Caco-2 (cell line): ENCODE measurements around the gene PPP1R12C. TPM values are rescaled to one million over a fixed set of nuclear protein-coding genes. Genes with fewer than 3 reads are reported as not detected.

Experiments used
- BruUV-seq: library from RNA; stranded (reverse); fragments of 400-500 nt; replicated peaks from 2 replicates; lab custom pipeline; 2021; lab: Mats Ljungman, UMichigan
- CTCF ChIA-PET: fragments of 300-600 bp; sonication (Branson Sonifier 250); formaldehyde crosslinking; loops from one replicate; lab custom pipeline; 2022; ENCODE audit warnings: antibody characterized with exemption; lab: Charles Lee
- POLR2A ChIA-PET: fragments of 300-600 bp; sonication (Branson Sonifier 250); formaldehyde crosslinking; loops from one replicate; lab custom pipeline; 2022; ENCODE audit warnings: antibody characterized with exemption; lab: Charles Lee
- DNase-seq, 2 experiments: peaks; one replicate each; pipeline versions ENCODE4 v3.0.0 to v3.0.0-alpha.2; 2020 to 2022
- H3K27me3 ChIP-seq: replicated peaks from 2 replicates; pipeline ENCODE4 v1.6.0; 2011; ENCODE audit warnings: low read length; ENCODE audit not compliant: control insufficient read depth, insufficient read depth
- H3K36me3 ChIP-seq: 2 replicates; pipeline ENCODE4 v1.5.1; 2011; ENCODE audit warnings: low read length; ENCODE audit not compliant: control insufficient read depth, insufficient read depth
- H3K4me1 ChIP-seq: fragments of 250-450 bp; sonication (Bioruptor Pico); 2 replicates; pipeline ENCODE4 v1.5.1; 2020; ENCODE audit warnings: mild to moderate bottlenecking
- H3K4me3 ChIP-seq: 2 replicates; pipeline ENCODE4 v1.5.1; 2011; ENCODE audit warnings: low read depth, mild to moderate bottlenecking, control low read depth, low read length
- H3K9me3 ChIP-seq: fragments of 250-450 bp; sonication (Bioruptor Pico); 2 replicates; pipeline ENCODE4 v1.5.1; 2020; ENCODE audit warnings: mild to moderate bottlenecking, moderate library complexity
- H3K27ac Mint-ChIP-seq: one replicate; pipeline ENCODE4 v1.8.0; 2022; ENCODE audit warnings: mixed read lengths; ENCODE audit not compliant: unreplicated experiment
- H3K27me3 Mint-ChIP-seq: one replicate; pipeline ENCODE4 v1.8.0; 2022; ENCODE audit warnings: mixed read lengths; ENCODE audit not compliant: insufficient read depth, unreplicated experiment
- H3K36me3 Mint-ChIP-seq: one replicate; pipeline ENCODE4 v1.8.0; 2022; ENCODE audit warnings: mild to moderate bottlenecking, mixed read lengths; ENCODE audit not compliant: insufficient read depth, unreplicated experiment
- H3K4me1 Mint-ChIP-seq: one replicate; pipeline ENCODE4 v1.8.0; 2022; ENCODE audit warnings: low read depth, mixed read lengths; ENCODE audit not compliant: unreplicated experiment
- H3K4me3 Mint-ChIP-seq: one replicate; pipeline ENCODE4 v1.8.0; 2022; ENCODE audit warnings: mild to moderate bottlenecking, moderate library complexity, mixed read lengths; ENCODE audit not compliant: unreplicated experiment
- H3K9me3 Mint-ChIP-seq: one replicate; pipeline ENCODE4 v1.8.0; 2022; ENCODE audit warnings: mixed read lengths; ENCODE audit not compliant: unreplicated experiment
- CTCF ChIP-seq, 2 experiments: fragments of 200-600 bp in 1 of 2; IDR thresholded peaks; 1 replicate in 1 of 2; 2 replicates in 1 of 2; pipeline versions ENCODE4 v1.5.1 to v1.8.0; 2011 to 2022; ENCODE audit warnings: antibody characterized with exemption in 1 of 2, control low read depth in 1 of 2, inconsistent platforms in 1 of 2, low read depth in 1 of 2, low read length in 1 of 2, mild to moderate bottlenecking in 1 of 2, moderate library complexity in 1 of 2; ENCODE audit not compliant: insufficient read depth in 1 of 2, severe bottlenecking in 1 of 2, unreplicated experiment in 1 of 2
- intact Hi-C: fragments of 100-400 bp; cut with micrococcal nuclease; formaldehyde crosslinking; loops from one replicate; pipeline ENCODE4 v1.10.0; 2022; ENCODE audit not compliant: unreplicated experiment
- total RNA-seq: library from RNA; stranded (reverse); gene quantifications from 2 replicates; pipeline ENCODE4 v1.2.3, GENCODE V29; 2022

PPP1R12C gene
- total RNA-seq, 1 experiment from 2014 or later, result 104 TPM

GRCh38 chr19:55079400-55080038 is 37.9 kb downstream of the PPP1R12C start:
- CTCF ChIA-PET, result interaction anchor here (0.6 to 0.9 kb wide), 2 partner anchors 424 to 609 kb away, joined by 4 to 7 read pairs; no protein-coding TSS in a partner anchor
- Mint-ChIP-seq H3K27ac (peak overlapping the region; percentile 94), H3K27me3 (no peaks in the 10 kb centered on the region), H3K4me3 (peak overlapping the region; percentile 93), H3K4me1 (peaks cover 30% of the 10 kb centered on the region), H3K36me3 (peaks cover 62% of the 10 kb centered on the region), H3K9me3 (no peaks in the 10 kb centered on the region)
- H3K36me3 ChIP-seq, result peaks cover 5% of the 10 kb centered on the region; the same call in 1 of the 2 replicates
- intact Hi-C loops, result loop anchor here (2.0 kb wide), 1 partner anchor 17 kb away; the partner anchor contains the start of gene RDH13
- H3K27me3 ChIP-seq, result no peaks in the 10 kb centered on the region
- POLR2A ChIA-PET, result interaction anchor here (1.5 kb wide), 2 partner anchors 17 to 520 kb away, joined by 4 to 12 read pairs; partner anchors contain the start of genes FIZ1 and RDH13
- H3K9me3 ChIP-seq, result no peaks in the 10 kb centered on the region
- no peak for DNase-seq
- peak overlapping the region; percentile 28 for H3K4me3 ChIP-seq
- no TSS peak for BruUV-seq
- TF ChIP-seq CTCF (IDR thresholded peaks at IDR 0.05; ENCODE audit: insufficient read depth in 1 of 2, low read depth in 1 of 2, low read length in 1 of 2, severe bottlenecking in 1 of 2, unreplicated experiment in 1 of 2), result no peak
- H3K4me1 ChIP-seq, result peaks cover 25% of the 10 kb centered on the region

- H3K4me3 ChIP-seq, result no peak overlapping the region
- H3K36me3 ChIP-seq, result peaks cover 5% of the 10 kb centered on the region; the same call in 1 of the 2 replicates
- peaks cover 30% of the 10 kb centered on the region for H3K4me1 Mint-ChIP-seq
- DNase-seq, result no peak
- H3K27me3 Mint-ChIP-seq, result no peaks in the 10 kb centered on the region
- BruUV-seq, result no TSS peak
- intact Hi-C loops, result no loop called here
- ChIA-PET POLR2A (no interaction called here), CTCF (no interaction called here)
- no peaks in the 10 kb centered on the region for H3K9me3 ChIP-seq
- no peak for TF ChIP-seq CTCF (IDR thresholded peaks at IDR 0.05; ENCODE audit: insufficient read depth in 1 of 2, low read depth in 1 of 2, low read length in 1 of 2, severe bottlenecking in 1 of 2, unreplicated experiment in 1 of 2)
- H3K4me3 Mint-ChIP-seq, result peak overlapping the region; percentile 93
- peak overlapping the region; percentile 94 for H3K27ac Mint-ChIP-seq
- H3K9me3 Mint-ChIP-seq, result no peaks in the 10 kb centered on the region
- no peaks in the 10 kb centered on the region for H3K27me3 ChIP-seq
- peaks cover 25% of the 10 kb centered on the region for H3K4me1 ChIP-seq
- H3K36me3 Mint-ChIP-seq, result peaks cover 56% of the 10 kb centered on the region
Measured at GRCh38 chr19:55078996-55079395, 38.4 kb downstream of the PPP1R12C start.

GRCh38 chr19:55077106-55077505 is 40.3 kb downstream of the PPP1R12C start:
- ChIA-PET CTCF (interaction anchor here (1.0 kb wide), 1 partner anchor 11 kb away, joined by 5 read pairs; no protein-coding TSS in a partner anchor), POLR2A (no interaction called here)
- peaks cover 43% of the 10 kb centered on the region for H3K36me3 Mint-ChIP-seq
- no peak overlapping the region for H3K4me3 ChIP-seq
- peaks cover 5% of the 10 kb centered on the region; the same call in 1 of the 2 replicates for H3K36me3 ChIP-seq
- H3K9me3 ChIP-seq, result no peaks in the 10 kb centered on the region
- BruUV-seq, result TSS peak; percentile 61
- H3K9me3 Mint-ChIP-seq, result no peaks in the 10 kb centered on the region
- DNase-seq, result no peak
- intact Hi-C loops, result no loop called here
- H3K4me3 Mint-ChIP-seq, result peak overlapping the region; percentile 90
- peaks cover 25% of the 10 kb centered on the region for H3K4me1 ChIP-seq
- no peak for TF ChIP-seq CTCF (IDR thresholded peaks at IDR 0.05; ENCODE audit: insufficient read depth in 1 of 2, low read depth in 1 of 2, low read length in 1 of 2, severe bottlenecking in 1 of 2, unreplicated experiment in 1 of 2)
- H3K27me3 Mint-ChIP-seq, result no peaks in the 10 kb centered on the region
- peaks cover 30% of the 10 kb centered on the region for H3K4me1 Mint-ChIP-seq
- H3K27ac Mint-ChIP-seq, result peak overlapping the region; percentile 92
- H3K27me3 ChIP-seq, result no peaks in the 10 kb centered on the region
